ENCODE data around the gene PPARGC1A.

The PPARGC1A gene

DNA sequence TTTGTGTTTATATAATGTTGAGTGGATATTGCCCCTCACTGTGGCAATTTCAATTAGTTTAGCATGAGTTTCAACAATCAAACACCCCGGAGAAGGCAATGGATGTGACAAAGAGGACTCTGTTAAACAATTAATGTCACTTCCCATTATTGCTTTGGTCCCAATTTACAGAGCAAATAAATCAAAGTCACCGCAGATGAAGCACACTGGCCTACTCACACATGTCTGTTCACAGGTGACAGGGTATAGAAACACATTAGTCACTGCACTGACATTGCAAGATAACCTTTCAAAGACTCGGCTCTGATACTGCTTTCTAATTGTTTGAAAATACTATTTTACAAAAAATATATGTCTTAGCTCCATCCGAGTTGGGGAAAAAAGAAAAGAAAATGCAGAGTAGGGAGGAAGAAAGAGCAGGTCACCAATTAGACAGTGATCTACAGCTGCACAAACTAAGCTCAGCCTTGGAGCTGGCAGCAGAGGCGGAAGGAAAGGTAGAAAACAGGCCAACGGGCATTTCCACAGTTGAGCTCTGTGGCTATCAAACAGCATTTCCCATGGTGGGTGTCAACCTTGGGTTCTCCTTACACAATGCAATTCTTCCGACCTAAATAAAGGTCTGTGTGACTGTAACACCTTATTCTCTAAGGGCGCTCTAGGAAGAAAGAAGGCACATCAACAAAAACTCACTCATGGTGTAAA lies 53.9 kb downstream of the PPARGC1A start:
- DNase-seq, result no peak

- no peak for DNase-seq
Measured at GRCh38 chr4:23828779-23829178, 61.1 kb downstream of the PPARGC1A start.

DNA sequence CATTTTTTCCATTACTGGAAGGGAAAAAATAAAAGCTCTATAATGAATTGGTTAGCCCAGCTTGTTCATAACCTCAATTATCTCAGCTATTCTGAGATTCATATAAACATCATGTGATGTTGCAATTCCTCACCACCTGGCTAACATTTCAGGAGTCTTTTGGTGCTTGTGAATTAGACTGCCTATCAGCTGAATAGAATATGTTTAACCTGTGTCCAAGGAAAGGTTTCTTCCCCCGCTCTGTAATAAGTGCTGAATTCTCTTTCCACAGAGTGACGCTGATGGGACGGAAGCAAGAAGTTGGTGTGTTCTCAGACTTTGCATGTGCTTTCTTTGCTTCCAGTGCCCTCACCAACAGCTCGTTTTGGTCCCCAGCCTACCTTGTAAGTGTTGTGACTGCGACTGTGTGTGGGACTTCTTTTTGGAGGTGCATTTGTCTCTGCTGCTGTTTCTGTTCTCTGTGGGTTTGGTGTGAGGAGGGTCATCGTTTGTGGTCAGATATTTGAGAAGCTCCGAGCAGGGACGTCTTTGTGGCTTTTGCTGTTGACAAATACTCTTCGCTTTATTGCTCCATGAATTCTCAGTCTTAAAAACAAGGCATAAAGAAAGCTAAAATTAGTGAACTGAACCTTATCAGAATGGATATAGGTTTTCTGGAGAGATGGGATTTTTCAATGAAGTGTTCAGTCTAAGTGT lies 61.7 kb downstream of the PPARGC1A start:
- no peak for DNase-seq

GRCh38 chr4:23822181-23822580 lies 67.7 kb downstream of the PPARGC1A start:
- DNase-seq, result no peak

DNA sequence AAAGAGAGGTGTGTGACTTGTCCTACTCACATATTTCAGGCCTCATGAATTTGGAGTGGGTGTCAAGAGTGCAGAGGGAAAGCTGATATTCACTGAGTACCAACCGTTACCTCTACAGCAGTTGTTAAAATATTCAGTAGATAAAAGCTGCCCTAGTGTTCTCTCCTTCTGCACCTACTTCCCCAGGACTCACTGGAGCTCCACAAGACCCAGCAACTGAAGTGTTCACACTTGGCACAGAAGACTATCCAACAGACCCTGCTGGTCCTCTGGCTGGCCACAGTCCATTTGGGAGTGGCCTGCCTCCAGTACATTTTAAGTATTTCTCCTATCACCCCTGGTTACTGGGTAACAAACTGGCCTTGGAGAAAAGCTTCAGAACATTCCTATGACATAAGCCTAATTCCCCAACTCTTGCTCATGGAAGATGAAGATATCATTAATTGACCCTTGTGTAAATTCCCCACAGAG lies 70.8 kb downstream of the PPARGC1A start:
- no peak for DNase-seq

- DNase-seq, result no peak
Measured at GRCh38 chr4:23818097-23818885, 71.6 kb downstream of the PPARGC1A start.

DNA sequence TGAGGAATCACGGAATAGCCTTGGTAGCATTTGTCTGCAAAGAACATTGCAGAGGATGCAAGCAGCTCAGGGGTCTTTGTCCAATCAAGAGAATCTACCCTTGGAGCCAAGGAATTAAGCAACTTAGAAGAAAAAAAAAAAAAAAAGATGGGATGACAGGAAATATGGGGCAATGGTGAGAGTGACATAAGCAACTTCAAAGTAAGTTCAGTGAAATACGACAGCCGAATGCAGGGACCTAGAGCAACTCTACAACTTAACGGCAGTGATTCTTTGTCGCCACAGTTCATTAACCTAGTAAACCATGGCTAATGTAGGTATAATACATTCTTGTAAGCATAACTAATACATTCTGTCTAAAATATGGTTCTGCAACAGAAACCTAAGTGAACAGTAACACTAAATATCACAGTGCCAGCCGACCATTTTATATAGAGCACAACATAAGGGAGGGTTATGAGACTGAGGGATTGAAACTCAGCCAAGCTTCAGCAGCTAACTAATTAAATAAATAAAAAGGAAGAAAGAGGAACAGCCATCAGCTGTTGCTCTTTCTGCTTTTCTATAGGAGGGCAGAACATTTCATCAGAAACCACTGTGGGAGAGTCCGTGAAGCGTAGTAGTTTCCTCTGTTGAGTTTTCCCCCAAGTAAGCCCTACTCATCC lies 74.7 kb downstream of the PPARGC1A start:
- no peak for DNase-seq

DNA sequence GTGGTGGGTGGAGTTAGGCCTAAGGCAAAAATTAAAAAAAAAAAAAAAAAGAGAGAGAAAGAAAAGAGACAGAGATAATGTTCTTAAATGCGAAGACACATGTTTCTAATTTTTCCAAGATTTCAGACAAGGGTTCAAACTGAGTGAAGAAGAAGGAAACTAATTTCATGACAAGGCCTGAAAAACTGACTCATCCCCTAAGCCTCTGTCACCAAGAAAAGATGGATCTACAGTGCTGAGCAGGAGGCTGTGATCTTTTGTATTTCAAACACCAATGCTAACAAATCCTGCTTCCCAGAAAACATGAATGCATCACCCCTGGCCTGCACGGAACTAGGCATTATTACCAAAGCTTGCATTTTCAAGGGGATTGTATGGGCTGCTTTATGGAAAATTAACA lies 75.3 kb downstream of the PPARGC1A start:
- DNase-seq, result no peak

DNA sequence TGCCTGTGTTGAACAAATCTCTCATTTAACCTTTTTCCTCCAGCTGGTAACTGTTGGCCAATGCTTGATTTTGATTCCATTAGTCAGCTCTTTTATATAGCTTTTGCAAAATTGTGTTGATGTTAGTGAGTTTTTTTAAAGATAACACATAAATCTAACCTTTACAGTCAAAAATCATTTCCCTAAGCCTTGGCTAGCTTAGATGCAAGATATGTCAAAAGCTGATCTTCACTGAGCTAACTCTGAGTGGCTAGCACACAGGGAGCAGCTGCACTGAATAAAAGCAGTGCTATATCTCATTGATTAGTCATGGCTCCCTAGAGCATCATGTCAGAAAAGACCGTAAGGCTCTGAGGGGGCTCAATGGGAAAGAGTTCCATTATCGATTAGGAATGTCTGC lies 78.7 kb downstream of the PPARGC1A start:
- DNase-seq, result no peak

- DNase-seq, result no peak
Measured at GRCh38 chr4:23805450-23805851, 84.4 kb downstream of the PPARGC1A start.

GRCh38 chr4:23789762-23790161 lies 100.1 kb downstream of the PPARGC1A start:
- DNase-seq, result no peak

DNA sequence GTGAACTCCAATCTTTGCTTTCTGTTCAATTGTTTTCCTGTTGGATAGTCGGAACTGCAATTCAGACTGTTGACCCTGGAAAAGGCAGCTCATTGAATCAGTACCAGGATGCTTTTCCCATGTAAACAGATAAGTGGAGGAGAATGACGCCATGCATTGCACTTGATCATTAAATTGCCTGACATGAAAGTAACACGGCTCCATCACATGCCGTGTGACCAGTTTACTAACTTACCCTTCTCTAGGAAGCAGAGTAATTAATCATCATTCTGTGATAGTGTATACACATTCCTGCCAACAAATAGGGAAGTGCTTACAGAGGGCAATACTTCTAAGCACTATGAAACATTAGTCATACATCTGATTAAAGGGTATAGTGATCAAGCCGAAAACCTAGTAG lies 101.4 kb downstream of the PPARGC1A start:
- DNase-seq, result no peak

GRCh38 chr4:23788027-23788426 lies 101.8 kb downstream of the PPARGC1A start:
- DNase-seq, result no peak

DNA sequence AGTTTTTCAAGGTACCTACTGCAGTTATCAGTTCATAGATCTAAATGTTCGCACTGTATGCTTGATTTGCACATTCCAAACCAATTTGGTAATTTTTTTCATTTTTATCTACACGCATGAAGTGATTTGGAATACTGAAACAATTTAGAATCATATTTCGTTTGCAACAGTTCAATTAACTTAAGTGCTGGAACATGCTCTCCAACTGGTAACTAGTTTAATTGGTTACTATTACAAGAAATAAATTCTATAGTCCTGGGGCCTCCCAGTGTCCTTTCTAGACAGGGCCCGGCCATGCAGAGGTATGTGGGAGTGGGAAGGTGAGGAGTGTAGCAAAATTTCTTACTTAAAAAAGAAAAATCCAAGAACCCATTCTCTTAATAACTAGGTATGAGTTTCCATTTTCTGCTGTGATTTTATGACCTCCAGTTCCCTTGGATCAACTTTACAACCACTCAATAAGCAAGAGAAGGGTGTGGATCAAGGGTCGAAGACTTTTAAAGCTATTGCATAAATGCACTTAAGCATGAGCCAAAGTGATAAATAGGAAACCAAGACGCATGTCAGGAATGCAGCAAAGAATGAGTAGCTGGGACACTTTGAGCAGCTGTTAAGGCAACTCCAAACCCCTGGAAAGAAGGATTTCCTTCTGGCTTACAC lies 106.9 kb downstream of the PPARGC1A start:
- DNase-seq, result no peak

DNA sequence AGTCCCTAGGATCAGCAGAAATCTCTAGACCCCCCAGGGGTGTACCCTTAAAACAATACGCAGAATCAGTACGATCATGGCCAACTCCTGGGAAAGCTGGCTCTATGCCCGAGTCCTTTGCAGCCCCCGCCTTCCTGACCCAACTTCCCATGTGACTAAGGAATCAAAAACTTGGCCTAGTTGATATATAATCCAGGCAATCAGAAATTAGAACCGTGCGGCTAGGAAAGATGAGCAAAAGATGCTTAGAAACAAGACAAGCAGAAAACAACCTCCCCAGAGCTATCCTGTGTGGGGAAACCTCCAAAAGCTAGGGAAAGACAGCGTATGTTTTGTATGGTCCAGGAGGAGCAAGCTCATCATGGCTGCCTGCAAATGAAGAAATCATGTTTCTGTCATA lies 110.0 kb downstream of the PPARGC1A start:
- no peak for DNase-seq

GRCh38 chr4:23779422-23779821 lies 110.4 kb downstream of the PPARGC1A start:
- DNase-seq, result no peak

DNA sequence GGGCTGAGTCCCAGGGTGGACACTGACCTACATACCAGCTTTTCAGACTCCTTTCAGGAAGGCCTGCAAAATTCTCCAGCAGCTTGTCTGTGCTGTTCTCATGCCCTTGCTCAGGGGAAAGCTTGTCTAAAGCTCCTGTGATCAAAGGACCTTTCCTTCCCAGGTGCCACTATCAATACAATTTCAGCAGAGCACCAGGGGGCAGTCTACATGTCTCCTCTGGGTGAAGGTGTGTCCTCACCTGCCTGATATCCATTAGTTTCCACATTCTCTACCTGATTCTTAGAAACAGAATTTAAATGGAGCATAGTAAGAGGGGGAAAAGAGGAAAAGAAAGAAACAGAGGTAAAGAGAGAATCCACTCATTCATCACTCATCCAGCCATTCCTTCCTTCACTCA lies 114.2 kb downstream of the PPARGC1A start:
- no peak for DNase-seq

GRCh38 chr4:23774909-23775308 lies 114.9 kb downstream of the PPARGC1A start:
- DNase-seq, result no peak

GRCh38 chr4:23773884-23774636 lies 115.8 kb downstream of the PPARGC1A start:
- DNase-seq, result no peak

DNA sequence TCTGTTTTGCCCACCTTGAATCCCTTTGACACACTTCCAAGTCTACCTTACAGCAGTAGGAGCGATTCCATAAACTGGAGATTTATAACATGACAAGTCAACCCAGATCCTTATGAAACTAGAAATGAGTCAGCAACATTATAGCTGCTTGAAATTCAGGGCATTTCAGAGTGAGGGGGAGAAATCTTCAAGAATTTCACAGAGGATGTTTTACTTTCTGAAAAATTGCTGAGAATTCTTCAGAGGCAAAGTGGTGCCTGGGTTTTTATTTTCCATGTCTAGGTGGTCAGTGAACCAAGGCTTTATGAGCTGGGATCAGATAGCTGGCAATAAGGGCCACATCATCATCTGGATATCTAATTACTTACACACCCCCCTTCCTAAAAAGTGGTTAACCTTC lies 119.8 kb downstream of the PPARGC1A start:
- DNase-seq, result no peak

GRCh38 chr4:23769406-23769805 lies 120.4 kb downstream of the PPARGC1A start:
- no peak for DNase-seq

GRCh38 chr4:23768541-23768940 lies 121.3 kb downstream of the PPARGC1A start:
- no peak for DNase-seq

All from CD4-positive, alpha-beta T cell treated with Interleukin-21 for 1 hour (primary cell).